GM12878 (cell line): ENCODE measurements around the gene NOL8. TPM values are rescaled to one million over a fixed set of nuclear protein-coding genes. Genes with fewer than 3 reads are reported as not detected.

Source experiments
- ATAC-seq: fragments of 200-7000 bp; cut with Tn5 transposase; 3 replicates; pipeline ENCODE4 v1.9.1; 2020; ENCODE audit warnings: mild to moderate bottlenecking, moderate library complexity
- BruUV-seq: library from RNA; stranded (reverse); fragments of 400-500 nt; replicated peaks from 2 replicates; lab custom pipeline; 2021; lab: Mats Ljungman, UMichigan
- CTCF ChIA-PET: fragments of 300-600 bp; sonication (Branson Sonifier 250); formaldehyde crosslinking; extraction: SDS; loops from one replicate; lab custom pipeline; 2021; ENCODE audit warnings: inconsistent platforms; lab: Yijun Ruan, JAX
- POLR2A ChIA-PET: fragments of 350-600 bp; formaldehyde crosslinking; extraction: SDS; loops from one replicate; lab custom pipeline; 2021; ENCODE audit warnings: inconsistent platforms; lab: Charles Lee
- RAD21 ChIA-PET: fragments of 300-600 bp; sonication (Branson Sonifier 250); formaldehyde crosslinking; loops from one replicate; lab custom pipeline; 2023; ENCODE audit warnings: antibody characterized with exemption; ENCODE audit not compliant: unreplicated experiment; lab: Charles Lee
- SMC1A ChIA-PET: fragments of 300-600 bp; sonication (Branson Sonifier 250); formaldehyde crosslinking; loops from one replicate; lab custom pipeline; 2023; ENCODE audit not compliant: unreplicated experiment, uncharacterized antibody; lab: Charles Lee
- DNase-seq: peaks from one replicate; pipeline ENCODE4 v3.0.0-alpha.2; 2011; ENCODE audit warnings: low read depth, low spot score
- FAIRE-seq: peaks from 3 replicates; lab custom pipeline; 2011; peaks lifted over from hg19 to GRCh38; lab: Jason Lieb, UNC
- H2AFZ ChIP-seq: 2 replicates; pipeline ENCODE4 v1.6.0; 2011; ENCODE audit warnings: low read depth, low read length, control low read depth; ENCODE audit not compliant: control insufficient read depth
- H3K27ac ChIP-seq: 2 replicates; pipeline ENCODE4 v1.5.1; 2011; ENCODE audit warnings: control low read depth; ENCODE audit not compliant: control insufficient read depth, insufficient read depth
- H3K27me3 ChIP-seq, 2 experiments: replicated peaks in 1 of 2; 2 replicates each; pipeline versions ENCODE4 v1.6.0 to v1.6.1; 2011; ENCODE audit warnings: low read length in 1 of 2; ENCODE audit not compliant: control insufficient read depth in 2 of 2, insufficient read depth in 2 of 2
- H3K36me3 ChIP-seq, 2 experiments: 2 replicates each; pipeline ENCODE4 v1.5.1; 2011; ENCODE audit warnings: low read length in 1 of 2; ENCODE audit not compliant: control insufficient read depth in 2 of 2, insufficient read depth in 2 of 2
- H3K4me1 ChIP-seq: 2 replicates; pipeline ENCODE4 v1.6.1; 2011; ENCODE audit warnings: mild to moderate bottlenecking, low read length, moderate library complexity, mixed read lengths; ENCODE audit not compliant: control insufficient read depth, insufficient read depth
- H3K4me2 ChIP-seq: 2 replicates; pipeline ENCODE4 v1.6.0; 2011; ENCODE audit warnings: control low read depth; ENCODE audit not compliant: control insufficient read depth, insufficient read depth
- H3K4me3 ChIP-seq: fragments of 200-600 bp; sonication (generic); 2 replicates; pipeline ENCODE4 v1.5.1; 2016
- H3K79me2 ChIP-seq: 2 replicates; pipeline ENCODE4 v1.6.0; 2011; ENCODE audit warnings: low read length; ENCODE audit not compliant: control insufficient read depth, insufficient read depth
- H3K9ac ChIP-seq: 2 replicates; pipeline ENCODE4 v1.8.0; 2011; ENCODE audit warnings: low read length, control low read depth, mixed read lengths; ENCODE audit not compliant: control insufficient read depth, insufficient read depth
- H3K9me3 ChIP-seq: replicated peaks from 3 replicates; pipeline ENCODE4 v1.5.1; 2011; ENCODE audit warnings: mild to moderate bottlenecking, low read length; ENCODE audit not compliant: control insufficient read depth, insufficient read depth
- H4K20me1 ChIP-seq: 2 replicates; pipeline ENCODE4 v1.6.0; 2011; ENCODE audit not compliant: control insufficient read depth, insufficient read depth
- CEBPZ ChIP-seq: fragments of 150-350 bp; IDR thresholded peaks from 2 replicates; pipeline ENCODE4 v1.6.1; 2016; ENCODE audit warnings: low read depth, low read length
- CHD1 ChIP-seq: IDR thresholded peaks from 2 replicates; pipeline ENCODE4 v1.6.1; 2012; ENCODE audit warnings: low read depth, low read length, improper control_type of control experiment
- CHD4 ChIP-seq: fragments of 200-600 bp; sonication (generic); IDR thresholded peaks from 2 replicates; pipeline ENCODE4 v1.6.1; 2016; ENCODE audit warnings: mild to moderate bottlenecking
- E2F8 ChIP-seq: fragments of 450-650 bp; IDR thresholded peaks from 2 replicates; pipeline ENCODE4 v1.6.1; 2018; ENCODE audit warnings: mild to moderate bottlenecking, low read depth, moderate library complexity; ENCODE audit not compliant: partially characterized antibody
- HDGF ChIP-seq: fragments of 450-650 bp; IDR thresholded peaks from 2 replicates; pipeline ENCODE4 v1.6.1; 2016; ENCODE audit warnings: antibody characterized with exemption
- IRF3 ChIP-seq: fragments of 450-650 bp; IDR thresholded peaks from 2 replicates; pipeline ENCODE4 v1.6.1; 2014; ENCODE audit warnings: mild to moderate bottlenecking
- MXI1 ChIP-seq: fragments of 150-350 bp; IDR thresholded peaks from 2 replicates; pipeline ENCODE4 v1.6.1; 2011; ENCODE audit warnings: low read depth, mild to moderate bottlenecking, inconsistent platforms, low read length, improper control_type of control experiment
- NFYB ChIP-seq: IDR thresholded peaks from 2 replicates; pipeline ENCODE4 v1.6.1; 2011; ENCODE audit warnings: low read depth, mild to moderate bottlenecking, low read length, improper control_type of control experiment, moderate library complexity; ENCODE audit not compliant: insufficient read depth
- NR2C2 ChIP-seq: IDR thresholded peaks from 2 replicates; pipeline ENCODE4 v1.6.1; 2011; ENCODE audit warnings: borderline replicate concordance, low read depth; ENCODE audit not compliant: control insufficient read depth, insufficient read length
- PRDM15 ChIP-seq: fragments of 450-650 bp; formaldehyde crosslinking; IDR thresholded peaks from 2 replicates; pipeline ENCODE4 v1.4.0; 2020; ENCODE audit warnings: mild to moderate bottlenecking, moderate library complexity
- SMARCA5 ChIP-seq: fragments of 450-650 bp; IDR thresholded peaks from 2 replicates; pipeline ENCODE4 v1.6.1; 2017; ENCODE audit warnings: mild to moderate bottlenecking
- SREBF2 ChIP-seq: IDR thresholded peaks from 2 replicates; pipeline ENCODE4 v1.6.1; 2012; ENCODE audit warnings: mild to moderate bottlenecking, low read length
- WRNIP1 ChIP-seq: IDR thresholded peaks from 2 replicates; pipeline ENCODE4 v1.6.1; 2011; ENCODE audit warnings: low read depth, low read length, improper control_type of control experiment, borderline replicate concordance
- ZBED1 ChIP-seq: IDR thresholded peaks from 2 replicates; pipeline ENCODE4 v1.6.1; 2016; ENCODE audit warnings: borderline replicate concordance
- ZNF622 ChIP-seq: fragments of 450-650 bp; IDR thresholded peaks from 2 replicates; pipeline ENCODE4 v1.6.1; 2017; ENCODE audit warnings: mild to moderate bottlenecking, inconsistent platforms
- WGBS: methylation state at CpG from one replicate; pipeline ENCODE4 v1.1.6; 2016; ENCODE audit warnings: low lambda C conversion rate; ENCODE audit not compliant: insufficient replicate concordance, insufficient coverage; ENCODE audit errors: missing lambda C conversion rate; 5-methylcytosine and 5-hydroxymethylcytosine counted together
- in situ Hi-C: fragments of 300-500 bp; cut with MboI; formaldehyde crosslinking; loops from 9 replicates; pipeline ENCODE4 v1.14.3; 2018; ENCODE audit warnings: mixed read lengths
- intact Hi-C: fragments of 100-400 bp; cut with micrococcal nuclease; formaldehyde crosslinking; loops from one replicate; pipeline ENCODE4 v1.14.2; 2022; ENCODE audit not compliant: unreplicated experiment
- polyA plus RNA-seq, 11 experiments: library from polyadenylated mRNA; depleted of rRNA in 4 of 11; unstranded in 6 of 11; stranded (reverse) in 5 of 11; fragments of >200 nt; fragmentation: Nextera tagmentation in 4 of 11; fragmentation: Illumina TruSeq in 1 of 11; extraction: Ambion mirVana in 4 of 11; extraction: Trizol in 1 of 11; gene quantifications; 1 replicate in 1 of 11; 2 replicates in 10 of 11; pipeline versions ENCODE4 v1.2.1 to v1.2.3, GENCODE V29; 2011 to 2016; ENCODE audit warnings: inconsistent platforms in 2 of 11, missing spikeins in 2 of 11, low read depth in 1 of 11
- total RNA-seq, 4 experiments: library from RNA; depleted of rRNA in 3 of 4; stranded (reverse); fragments of >200 nt in 3 of 4; fragmentation: Illumina TruSeq in 1 of 4; extraction: Trizol in 1 of 4; gene quantifications; 2 replicates each; pipeline versions ENCODE4 v1.2.1 to v1.2.3, GENCODE V29; 2013 to 2021

Gene NOL8
- total and polyA plus RNA-seq, 10 of the 15 experiments (the other 5 are each of a cell fraction or from before 2014, with no cell fraction given), result 33.6 to 58.6 (median 49.2) TPM

GRCh38 chr9:92373167-92373566 lies 48.0 kb upstream of the NOL8 start:
- Histone ChIP-seq H3K4me1 (no peaks in the 10 kb centered on the region), H4K20me1 (no peaks in the 10 kb centered on the region), H3K36me3 (no peaks in the 10 kb centered on the region; a peak in 1 of 4 replicates), H3K27ac (no peak overlapping the region), H3K4me2 (no peak overlapping the region), H3K27me3 (no peaks in the 10 kb centered on the region), H3K9me3 (no peaks in the 10 kb centered on the region; the same call in 2 of the 3 replicates), H2AFZ (no peak overlapping the region), H3K79me2 (no peaks in the 10 kb centered on the region), H3K9ac (no peak overlapping the region), H3K4me3 (no peak overlapping the region)
- intact Hi-C loops, result no loop called here
- DNase-seq, result no peak
- WGBS, result 100% methylated on average over 2 of the region's 2 CpGs
- in situ Hi-C loops, result no loop called here
- no peak for FAIRE-seq
- ChIA-PET RAD21 (no interaction called here), POLR2A (interaction anchor here (0.5 kb wide), 1 partner anchor 9 kb away, joined by 3 read pairs; no protein-coding TSS in a partner anchor), SMC1A (no interaction called here), CTCF (no interaction called here)
- ATAC-seq, result no peak
- BruUV-seq, result no TSS peak
- no peak for TF ChIP-seq NFYB
- no peak for TF ChIP-seq CEBPZ
- no peak for TF ChIP-seq SREBF2
- no peak for TF ChIP-seq PRDM15 (CRISPR knock-in tag)
- no peak for TF ChIP-seq SMARCA5
- no peak for TF ChIP-seq HDGF
- no peak for TF ChIP-seq NR2C2
- no peak for TF ChIP-seq IRF3
- no peak for TF ChIP-seq MXI1
- TF ChIP-seq ZBED1, result no peak
- no peak for TF ChIP-seq E2F8
- no peak for TF ChIP-seq WRNIP1
- TF ChIP-seq CHD1, result no peak
- TF ChIP-seq CHD4, result no peak
- TF ChIP-seq ZNF622, result no peak
